ENCODE measurements around the gene NFYB.

GRCh38 chr12:104182621-104183378 lies 44.8 kb upstream of the NFYB start:
- TF ChIP-seq CTCF (IDR thresholded peaks at IDR 0.05) (no peak), POLR2A (IDR thresholded peaks at IDR 0.05) (no peak), POLR2AphosphoS5 (IDR thresholded peaks at IDR 0.05) (peak in 2 of 4 donors; percentile 9 to 38), EP300 (IDR thresholded peaks at IDR 0.05) (no peak)

All from sigmoid colon (tissue), 4 donors.